HepG2 (cell line): ENCODE results near the gene LRP5. TPM values are rescaled to one million over a fixed set of nuclear protein-coding genes. Genes with fewer than 3 reads are reported as not detected.
A peak's percentile ranks its signal among the peaks of the same experiment; 100 is the strongest.

Experiments used
- HES4 ChIP-seq: sonication (generic); formaldehyde crosslinking; IDR thresholded peaks from 2 replicates; pipeline ENCODE4 v1.9.0; 2021; ENCODE audit warnings: mild to moderate bottlenecking, missing genetic modification reagents, borderline replicate concordance
- NFE2L2 ChIP-seq: fragments of 150-350 bp; IDR thresholded peaks from 2 replicates; pipeline ENCODE4 v1.6.1; 2014; ENCODE audit warnings: low read length
- PITX1 ChIP-seq: sonication (generic); formaldehyde crosslinking; IDR thresholded peaks from 2 replicates; pipeline ENCODE4 v1.5.1; 2020; ENCODE audit warnings: mild to moderate bottlenecking, missing genetic modification reagents
- ZBTB7B ChIP-seq: sonication (generic); formaldehyde crosslinking; IDR thresholded peaks from 2 replicates; pipeline ENCODE4 v1.4.0; 2020; ENCODE audit warnings: missing genetic modification reagents
- ZNF143 ChIP-seq: sonication (generic); formaldehyde crosslinking; IDR thresholded peaks from 2 replicates; pipeline ENCODE4 v1.4.0; 2020; ENCODE audit warnings: missing genetic modification reagents
- ZNF30 ChIP-seq: sonication (generic); formaldehyde crosslinking; IDR thresholded peaks from 2 replicates; pipeline ENCODE4 v1.5.0; 2020; ENCODE audit warnings: mild to moderate bottlenecking, missing genetic modification reagents
- ZNF510 ChIP-seq: sonication (generic); formaldehyde crosslinking; IDR thresholded peaks from 2 replicates; pipeline ENCODE4 v1.4.0; 2020; ENCODE audit warnings: low read depth, mild to moderate bottlenecking, missing genetic modification reagents
- polyA plus RNA-seq, 8 experiments: library from polyadenylated mRNA; depleted of rRNA in 3 of 8; stranded (reverse) in 7 of 8; unstranded in 1 of 8; fragments of >200 nt; fragmentation: Illumina TruSeq in 4 of 8; extraction: Trizol in 4 of 8; gene quantifications; 2 replicates each; pipeline versions ENCODE4 v1.2.1 to v1.2.3, GENCODE V29; 2011 to 2016; ENCODE audit warnings: low read depth in 4 of 8, missing spikeins in 1 of 8, mixed read lengths in 1 of 8; ENCODE audit not compliant: insufficient read depth in 1 of 8
- total RNA-seq, 5 experiments: library from RNA; depleted of rRNA; stranded (reverse); fragments of >200 nt; fragmentation: Illumina TruSeq; extraction: Trizol; gene quantifications; 2 replicates each; pipeline ENCODE4 v1.2.3, GENCODE V29; 2016; ENCODE audit warnings: low read depth in 1 of 5
- TF ChIP-seq, protein P1 (sequence below): sonication (generic); formaldehyde crosslinking; IDR thresholded peaks from 2 replicates; pipeline ENCODE4 v1.5.0; 2020; ENCODE audit warnings: missing genetic modification reagents
- TF ChIP-seq, protein P2 (sequence below), 2 experiments: sonication (generic) in 1 of 2; formaldehyde crosslinking in 1 of 2; IDR thresholded peaks; 2 replicates each; pipeline versions ENCODE4 v1.5.1 to v1.6.1; 2011 to 2020; ENCODE audit warnings: borderline replicate concordance in 1 of 2, low read depth in 1 of 2, low read length in 1 of 2, mild to moderate bottlenecking in 1 of 2, missing genetic modification reagents in 1 of 2, moderate library complexity in 1 of 2
- TF ChIP-seq, protein P3 (sequence below): sonication (generic); formaldehyde crosslinking; IDR thresholded peaks from 2 replicates; pipeline ENCODE4 v1.9.0; 2021; ENCODE audit warnings: missing genetic modification reagents, borderline replicate concordance
- TF ChIP-seq, protein P4 (sequence below): sonication (generic); formaldehyde crosslinking; IDR thresholded peaks from one replicate; pipeline ENCODE4 v1.5.1; 2020; ENCODE audit warnings: mild to moderate bottlenecking, missing genetic modification reagents; ENCODE audit errors: not compliant biosample characterization

LRP5 gene
- total and polyA plus RNA-seq, 2 of the 13 experiments (the other 11 are each of a cell fraction or from before 2014, with no cell fraction given): 40.4 to 64.0 TPM

DNA sequence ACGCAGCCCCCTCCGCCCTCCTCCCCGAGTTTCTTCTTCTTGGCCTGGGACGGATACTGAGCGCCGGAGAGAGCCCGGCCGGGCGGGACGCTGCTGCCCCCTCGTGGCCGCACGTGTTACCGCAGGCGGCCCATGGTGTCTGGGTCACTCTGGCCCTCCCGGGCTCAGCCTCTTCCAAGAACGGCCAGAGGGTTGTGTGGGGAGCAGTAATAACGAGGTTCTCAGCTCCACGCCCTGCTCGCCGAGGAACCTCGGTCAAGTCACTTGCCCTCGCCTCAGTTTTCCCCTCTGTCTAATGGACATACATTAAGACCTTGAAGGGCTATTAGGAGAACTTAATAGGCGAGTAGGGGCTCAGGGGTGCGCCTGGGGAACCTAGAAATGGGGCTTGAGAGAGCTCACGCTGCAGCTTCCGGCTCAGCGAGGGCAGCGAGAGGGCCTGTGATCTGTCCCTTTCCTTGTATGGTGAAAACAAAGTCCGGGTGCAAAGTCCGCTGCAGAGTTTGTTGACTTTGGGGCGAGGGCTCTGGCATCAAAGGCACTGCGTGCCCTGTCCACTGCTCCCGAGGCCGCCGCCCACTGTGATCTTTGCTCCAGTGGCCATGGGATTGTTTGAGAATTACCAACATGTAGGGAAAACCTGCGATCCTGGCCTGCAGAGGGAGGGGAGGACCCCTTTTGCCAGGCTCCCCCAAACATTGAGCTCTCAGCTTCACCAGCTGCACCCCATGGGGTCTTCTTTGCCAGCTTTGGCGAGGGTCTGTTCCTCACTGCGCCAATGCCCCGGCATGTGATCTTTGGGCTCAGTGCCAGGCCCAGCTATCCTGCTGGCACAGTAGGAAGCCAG lies 14.4 kb upstream of the LRP5 start (continued):
- TF ChIP-seq, protein P1, sequence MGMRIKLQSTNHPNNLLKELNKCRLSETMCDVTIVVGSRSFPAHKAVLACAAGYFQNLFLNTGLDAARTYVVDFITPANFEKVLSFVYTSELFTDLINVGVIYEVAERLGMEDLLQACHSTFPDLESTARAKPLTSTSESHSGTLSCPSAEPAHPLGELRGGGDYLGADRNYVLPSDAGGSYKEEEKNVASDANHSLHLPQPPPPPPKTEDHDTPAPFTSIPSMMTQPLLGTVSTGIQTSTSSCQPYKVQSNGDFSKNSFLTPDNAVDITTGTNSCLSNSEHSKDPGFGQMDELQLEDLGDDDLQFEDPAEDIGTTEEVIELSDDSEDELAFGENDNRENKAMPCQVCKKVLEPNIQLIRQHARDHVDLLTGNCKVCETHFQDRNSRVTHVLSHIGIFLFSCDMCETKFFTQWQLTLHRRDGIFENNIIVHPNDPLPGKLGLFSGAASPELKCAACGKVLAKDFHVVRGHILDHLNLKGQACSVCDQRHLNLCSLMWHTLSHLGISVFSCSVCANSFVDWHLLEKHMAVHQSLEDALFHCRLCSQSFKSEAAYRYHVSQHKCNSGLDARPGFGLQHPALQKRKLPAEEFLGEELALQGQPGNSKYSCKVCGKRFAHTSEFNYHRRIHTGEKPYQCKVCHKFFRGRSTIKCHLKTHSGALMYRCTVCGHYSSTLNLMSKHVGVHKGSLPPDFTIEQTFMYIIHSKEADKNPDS (CRISPR knock-in tag): peak; percentile 54
- TF ChIP-seq, protein P2, sequence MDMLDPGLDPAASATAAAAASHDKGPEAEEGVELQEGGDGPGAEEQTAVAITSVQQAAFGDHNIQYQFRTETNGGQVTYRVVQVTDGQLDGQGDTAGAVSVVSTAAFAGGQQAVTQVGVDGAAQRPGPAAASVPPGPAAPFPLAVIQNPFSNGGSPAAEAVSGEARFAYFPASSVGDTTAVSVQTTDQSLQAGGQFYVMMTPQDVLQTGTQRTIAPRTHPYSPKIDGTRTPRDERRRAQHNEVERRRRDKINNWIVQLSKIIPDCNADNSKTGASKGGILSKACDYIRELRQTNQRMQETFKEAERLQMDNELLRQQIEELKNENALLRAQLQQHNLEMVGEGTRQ (IDR thresholded peaks at IDR 0.05; ENCODE audit: low read depth, low read length): no peak
- TF ChIP-seq, protein P2 (CRISPR knock-in tag; IDR thresholded peaks at IDR 0.05; ENCODE audit: borderline replicate concordance): peak; percentile 90; the same call in 1 of the 2 replicates
- no peak for TF ChIP-seq NFE2L2
- no peak for TF ChIP-seq ZNF143 (CRISPR knock-in tag)
- peak; percentile 74 for TF ChIP-seq ZNF510
- TF ChIP-seq, protein P3, sequence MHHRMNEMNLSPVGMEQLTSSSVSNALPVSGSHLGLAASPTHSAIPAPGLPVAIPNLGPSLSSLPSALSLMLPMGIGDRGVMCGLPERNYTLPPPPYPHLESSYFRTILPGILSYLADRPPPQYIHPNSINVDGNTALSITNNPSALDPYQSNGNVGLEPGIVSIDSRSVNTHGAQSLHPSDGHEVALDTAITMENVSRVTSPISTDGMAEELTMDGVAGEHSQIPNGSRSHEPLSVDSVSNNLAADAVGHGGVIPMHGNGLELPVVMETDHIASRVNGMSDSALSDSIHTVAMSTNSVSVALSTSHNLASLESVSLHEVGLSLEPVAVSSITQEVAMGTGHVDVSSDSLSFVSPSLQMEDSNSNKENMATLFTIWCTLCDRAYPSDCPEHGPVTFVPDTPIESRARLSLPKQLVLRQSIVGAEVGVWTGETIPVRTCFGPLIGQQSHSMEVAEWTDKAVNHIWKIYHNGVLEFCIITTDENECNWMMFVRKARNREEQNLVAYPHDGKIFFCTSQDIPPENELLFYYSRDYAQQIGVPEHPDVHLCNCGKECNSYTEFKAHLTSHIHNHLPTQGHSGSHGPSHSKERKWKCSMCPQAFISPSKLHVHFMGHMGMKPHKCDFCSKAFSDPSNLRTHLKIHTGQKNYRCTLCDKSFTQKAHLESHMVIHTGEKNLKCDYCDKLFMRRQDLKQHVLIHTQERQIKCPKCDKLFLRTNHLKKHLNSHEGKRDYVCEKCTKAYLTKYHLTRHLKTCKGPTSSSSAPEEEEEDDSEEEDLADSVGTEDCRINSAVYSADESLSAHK (CRISPR knock-in tag): no peak
- TF ChIP-seq, protein P4, sequence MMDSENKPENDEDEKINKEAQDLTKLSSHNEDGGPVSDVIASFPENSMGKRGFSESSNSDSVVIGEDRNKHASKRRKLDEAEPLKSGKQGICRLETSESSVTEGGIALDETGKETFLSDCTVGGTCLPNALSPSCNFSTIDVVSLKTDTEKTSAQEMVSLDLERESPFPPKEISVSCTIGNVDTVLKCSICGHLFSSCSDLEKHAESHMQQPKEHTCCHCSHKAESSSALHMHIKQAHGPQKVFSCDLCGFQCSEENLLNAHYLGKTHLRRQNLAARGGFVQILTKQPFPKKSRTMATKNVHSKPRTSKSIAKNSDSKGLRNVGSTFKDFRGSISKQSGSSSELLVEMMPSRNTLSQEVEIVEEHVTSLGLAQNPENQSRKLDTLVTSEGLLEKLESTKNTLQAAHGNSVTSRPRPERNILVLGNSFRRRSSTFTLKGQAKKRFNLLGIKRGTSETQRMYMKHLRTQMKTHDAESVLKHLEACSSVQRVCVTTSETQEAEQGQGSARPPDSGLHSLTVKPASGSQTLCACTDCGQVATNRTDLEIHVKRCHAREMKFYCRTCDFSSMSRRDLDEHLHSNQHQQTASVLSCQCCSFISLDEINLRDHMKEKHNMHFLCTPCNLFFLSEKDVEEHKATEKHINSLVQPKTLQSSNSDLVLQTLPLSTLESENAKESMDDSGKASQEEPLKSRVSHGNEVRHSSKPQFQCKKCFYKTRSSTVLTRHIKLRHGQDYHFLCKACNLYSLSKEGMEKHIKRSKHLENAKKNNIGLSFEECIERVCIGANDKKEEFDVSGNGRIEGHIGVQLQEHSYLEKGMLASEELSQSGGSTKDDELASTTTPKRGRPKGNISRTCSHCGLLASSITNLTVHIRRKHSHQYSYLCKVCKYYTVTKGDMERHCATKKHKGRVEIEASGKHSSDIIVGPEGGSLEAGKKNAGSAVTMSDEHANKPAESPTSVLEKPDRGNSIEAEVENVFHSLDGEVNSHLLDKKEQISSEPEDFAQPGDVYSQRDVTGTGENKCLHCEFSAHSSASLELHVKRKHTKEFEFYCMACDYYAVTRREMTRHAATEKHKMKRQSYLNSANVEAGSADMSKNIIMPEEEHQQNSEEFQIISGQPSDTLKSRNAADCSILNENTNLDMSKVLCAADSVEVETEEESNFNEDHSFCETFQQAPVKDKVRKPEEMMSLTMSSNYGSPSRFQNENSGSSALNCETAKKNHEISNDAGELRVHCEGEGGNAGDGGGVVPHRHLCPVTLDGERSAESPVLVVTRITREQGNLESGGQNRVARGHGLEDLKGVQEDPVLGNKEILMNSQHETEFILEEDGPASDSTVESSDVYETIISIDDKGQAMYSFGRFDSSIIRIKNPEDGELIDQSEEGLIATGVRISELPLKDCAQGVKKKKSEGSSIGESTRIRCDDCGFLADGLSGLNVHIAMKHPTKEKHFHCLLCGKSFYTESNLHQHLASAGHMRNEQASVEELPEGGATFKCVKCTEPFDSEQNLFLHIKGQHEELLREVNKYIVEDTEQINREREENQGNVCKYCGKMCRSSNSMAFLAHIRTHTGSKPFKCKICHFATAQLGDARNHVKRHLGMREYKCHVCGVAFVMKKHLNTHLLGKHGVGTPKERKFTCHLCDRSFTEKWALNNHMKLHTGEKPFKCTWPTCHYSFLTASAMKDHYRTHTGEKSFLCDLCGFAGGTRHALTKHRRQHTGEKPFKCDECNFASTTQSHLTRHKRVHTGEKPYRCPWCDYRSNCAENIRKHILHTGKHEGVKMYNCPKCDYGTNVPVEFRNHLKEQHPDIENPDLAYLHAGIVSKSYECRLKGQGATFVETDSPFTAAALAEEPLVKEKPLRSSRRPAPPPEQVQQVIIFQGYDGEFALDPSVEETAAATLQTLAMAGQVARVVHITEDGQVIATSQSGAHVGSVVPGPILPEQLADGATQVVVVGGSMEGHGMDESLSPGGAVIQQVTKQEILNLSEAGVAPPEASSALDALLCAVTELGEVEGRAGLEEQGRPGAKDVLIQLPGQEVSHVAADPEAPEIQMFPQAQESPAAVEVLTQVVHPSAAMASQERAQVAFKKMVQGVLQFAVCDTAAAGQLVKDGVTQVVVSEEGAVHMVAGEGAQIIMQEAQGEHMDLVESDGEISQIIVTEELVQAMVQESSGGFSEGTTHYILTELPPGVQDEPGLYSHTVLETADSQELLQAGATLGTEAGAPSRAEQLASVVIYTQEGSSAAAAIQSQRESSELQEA: peak; percentile 31
- TF ChIP-seq PITX1 (CRISPR knock-in tag): peak; percentile 91
- TF ChIP-seq ZBTB7B: peak; percentile 89
- TF ChIP-seq ZNF30 (CRISPR knock-in tag): no peak
- no peak; the same call in 1 of the 2 replicates for TF ChIP-seq HES4 (CRISPR knock-in tag)
